ENCODE data around the gene ANKS1A. TPM values are rescaled to one million over a fixed set of nuclear protein-coding genes. Genes with fewer than 3 reads are reported as not detected.

Gene ANKS1A
- total and polyA plus RNA-seq, 2 experiments from 2014 or later: 17.5 to 25.4 TPM

GRCh38 chr6:35036828-35037663, 148.0 kb downstream of the ANKS1A start:
- Histone ChIP-seq H3K27me3 (no peaks in the 10 kb centered on the region), H2AFZ (no peak overlapping the region), H3K27ac (no peak overlapping the region), H3K4me3 (no peak overlapping the region), H3K79me2 (peaks cover 43% of the 10 kb centered on the region), H3K4me1 (ENCODE audit: insufficient read depth) (peaks cover 7% of the 10 kb centered on the region), H3K4me2 (no peak overlapping the region), H3K36me3 (replicated peaks; ENCODE audit: insufficient read depth, low read depth) (no peaks in the 10 kb centered on the region), H3K9me2 (replicated peaks; ENCODE audit: insufficient read depth) (no peaks in the 10 kb centered on the region), H4K20me1 (ENCODE audit: insufficient read depth, poor library complexity, severe bottlenecking) (no peaks in the 10 kb centered on the region), H3K9me3 (ENCODE audit: low read depth) (no peaks in the 10 kb centered on the region)
- DNase-seq (ENCODE audit: low spot score): no peak
- 56% methylated on average over 8 of the region's 8 CpGs for WGBS (ENCODE audit: low lambda C conversion rate, missing lambda C conversion rate)
- TF ChIP-seq EZH2phosphoT487 (IDR thresholded peaks at IDR 0.05; ENCODE audit: low read depth, severe bottlenecking, unreplicated experiment): no peak
- TF ChIP-seq CTCF (IDR thresholded peaks at IDR 0.05; ENCODE audit: poor library complexity): no peak
- TF ChIP-seq EZH2 (IDR thresholded peaks at IDR 0.05; ENCODE audit: borderline replicate concordance): no peak

GRCh38 chr6:35037664-35038038, 148.6 kb downstream of the ANKS1A start:
- Histone ChIP-seq H3K9me2 (replicated peaks; ENCODE audit: insufficient read depth) (no peaks in the 10 kb centered on the region), H3K27me3 (no peaks in the 10 kb centered on the region), H3K4me3 (no peak overlapping the region), H3K4me1 (ENCODE audit: insufficient read depth) (peaks cover 7% of the 10 kb centered on the region), H3K9me3 (ENCODE audit: low read depth) (no peaks in the 10 kb centered on the region), H2AFZ (no peak overlapping the region), H3K27ac (no peak overlapping the region), H3K4me2 (no peak overlapping the region), H4K20me1 (ENCODE audit: insufficient read depth, poor library complexity, severe bottlenecking) (no peaks in the 10 kb centered on the region), H3K79me2 (peaks cover 42% of the 10 kb centered on the region), H3K36me3 (replicated peaks; ENCODE audit: insufficient read depth, low read depth) (no peaks in the 10 kb centered on the region)
- no peak for DNase-seq (ENCODE audit: low spot score)
- WGBS (ENCODE audit: low lambda C conversion rate, missing lambda C conversion rate): 94% methylated on average over 2 of the region's 2 CpGs
- TF ChIP-seq EZH2phosphoT487 (IDR thresholded peaks at IDR 0.05; ENCODE audit: low read depth, severe bottlenecking, unreplicated experiment) (no peak), CTCF (IDR thresholded peaks at IDR 0.05; ENCODE audit: poor library complexity) (no peak), EZH2 (IDR thresholded peaks at IDR 0.05; ENCODE audit: borderline replicate concordance) (no peak)

DNA sequence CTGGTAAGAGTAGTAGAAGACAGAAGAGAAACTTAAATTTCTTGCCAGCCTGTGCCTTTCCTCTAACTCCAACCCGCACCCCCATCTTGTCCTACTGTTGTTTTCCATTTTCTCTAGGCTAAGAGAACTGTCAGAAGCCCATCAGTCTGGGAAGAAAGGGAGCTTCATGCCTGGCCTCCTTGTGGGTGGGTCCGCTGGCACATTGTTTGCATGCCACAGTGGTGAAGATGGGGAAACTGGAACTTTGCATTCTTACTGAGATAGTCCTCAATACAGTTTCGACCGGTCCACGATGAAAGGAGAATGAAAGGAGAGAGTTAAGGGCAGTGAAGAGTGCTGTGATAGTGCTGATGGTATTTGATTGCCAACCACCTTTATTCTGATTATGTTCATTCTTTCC, 149.0 kb downstream of the ANKS1A start:
- peaks cover 38% of the 10 kb centered on the region for H3K79me2 ChIP-seq
- no peak overlapping the region for H3K27ac ChIP-seq
- no peaks in the 10 kb centered on the region for H3K9me3 ChIP-seq (ENCODE audit: low read depth)
- WGBS (ENCODE audit: low lambda C conversion rate, missing lambda C conversion rate): 90% methylated on average over 5 of the region's 5 CpGs
- no peak overlapping the region for H3K4me3 ChIP-seq
- peaks cover 7% of the 10 kb centered on the region for H3K4me1 ChIP-seq (ENCODE audit: insufficient read depth)
- H3K27me3 ChIP-seq: no peaks in the 10 kb centered on the region
- DNase-seq (ENCODE audit: low spot score): no peak
- H3K36me3 ChIP-seq (replicated peaks; ENCODE audit: insufficient read depth, low read depth): no peaks in the 10 kb centered on the region
- H2AFZ ChIP-seq: no peak overlapping the region
- no peaks in the 10 kb centered on the region for H3K9me2 ChIP-seq (replicated peaks; ENCODE audit: insufficient read depth)
- H4K20me1 ChIP-seq (ENCODE audit: insufficient read depth, poor library complexity, severe bottlenecking): no peaks in the 10 kb centered on the region
- H3K4me2 ChIP-seq: no peak overlapping the region
- TF ChIP-seq EZH2 (IDR thresholded peaks at IDR 0.05; ENCODE audit: borderline replicate concordance): no peak
- no peak for TF ChIP-seq CTCF (IDR thresholded peaks at IDR 0.05; ENCODE audit: poor library complexity)
- TF ChIP-seq EZH2phosphoT487 (IDR thresholded peaks at IDR 0.05; ENCODE audit: low read depth, severe bottlenecking, unreplicated experiment): no peak

All from hepatocyte (in vitro differentiated cells).